Upper lobe of left lung (tissue), 4 donors: Measurements from ENCODE around the gene ARID4B.

Source experiments
- POLR2A ChIP-seq, 4 donors: fragments of 450-650 bp; IDR thresholded peaks; one replicate each; pipeline ENCODE4 v1.5.1; 2016 to 2017; ENCODE audit warnings: antibody characterized with exemption in 4 of 4, mild to moderate bottlenecking in 2 of 4
- POLR2AphosphoS5 ChIP-seq, 2 donors: sonication (generic); formaldehyde crosslinking; IDR thresholded peaks; one replicate each; pipeline ENCODE4 v1.5.1; 2017; ENCODE audit warnings: antibody characterized with exemption in 2 of 2
- TF ChIP-seq, protein P1 (sequence below), 6 experiments: fragments of 450-650 bp in 4 of 6; fragments of 200-600 bp in 2 of 6; sonication (generic) in 2 of 6; IDR thresholded peaks; one replicate each; pipeline ENCODE4 v1.5.1; 2016 to 2019; ENCODE audit warnings: antibody characterized with exemption in 6 of 6

DNA sequence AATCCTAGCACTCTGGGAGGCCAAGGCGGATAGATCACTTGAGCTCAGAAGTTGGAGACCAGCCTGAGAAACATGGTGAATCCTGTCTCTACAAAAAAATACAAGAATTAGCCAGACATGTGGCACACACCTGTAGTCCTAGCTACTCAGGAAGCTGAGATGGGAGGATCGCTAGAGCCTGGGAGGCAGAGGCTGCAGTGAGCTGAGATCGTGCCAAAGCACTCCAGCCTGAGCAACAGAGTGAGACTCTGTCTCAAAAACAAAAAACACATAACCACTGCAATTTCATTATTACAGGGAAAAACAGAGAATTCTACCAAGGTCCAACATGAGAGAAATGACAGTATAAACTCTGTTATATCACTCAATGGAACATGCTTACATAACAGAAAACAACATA lies 194.9 kb downstream of the ARID4B start:
- TF ChIP-seq, protein P1, sequence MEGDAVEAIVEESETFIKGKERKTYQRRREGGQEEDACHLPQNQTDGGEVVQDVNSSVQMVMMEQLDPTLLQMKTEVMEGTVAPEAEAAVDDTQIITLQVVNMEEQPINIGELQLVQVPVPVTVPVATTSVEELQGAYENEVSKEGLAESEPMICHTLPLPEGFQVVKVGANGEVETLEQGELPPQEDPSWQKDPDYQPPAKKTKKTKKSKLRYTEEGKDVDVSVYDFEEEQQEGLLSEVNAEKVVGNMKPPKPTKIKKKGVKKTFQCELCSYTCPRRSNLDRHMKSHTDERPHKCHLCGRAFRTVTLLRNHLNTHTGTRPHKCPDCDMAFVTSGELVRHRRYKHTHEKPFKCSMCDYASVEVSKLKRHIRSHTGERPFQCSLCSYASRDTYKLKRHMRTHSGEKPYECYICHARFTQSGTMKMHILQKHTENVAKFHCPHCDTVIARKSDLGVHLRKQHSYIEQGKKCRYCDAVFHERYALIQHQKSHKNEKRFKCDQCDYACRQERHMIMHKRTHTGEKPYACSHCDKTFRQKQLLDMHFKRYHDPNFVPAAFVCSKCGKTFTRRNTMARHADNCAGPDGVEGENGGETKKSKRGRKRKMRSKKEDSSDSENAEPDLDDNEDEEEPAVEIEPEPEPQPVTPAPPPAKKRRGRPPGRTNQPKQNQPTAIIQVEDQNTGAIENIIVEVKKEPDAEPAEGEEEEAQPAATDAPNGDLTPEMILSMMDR (IDR thresholded peaks at IDR 0.05) = no peak
- TF ChIP-seq POLR2A (IDR thresholded peaks at IDR 0.05) = no peak
- TF ChIP-seq POLR2AphosphoS5 (IDR thresholded peaks at IDR 0.05) = no peak
